ENCODE measurements around the gene NONO.

DNA sequence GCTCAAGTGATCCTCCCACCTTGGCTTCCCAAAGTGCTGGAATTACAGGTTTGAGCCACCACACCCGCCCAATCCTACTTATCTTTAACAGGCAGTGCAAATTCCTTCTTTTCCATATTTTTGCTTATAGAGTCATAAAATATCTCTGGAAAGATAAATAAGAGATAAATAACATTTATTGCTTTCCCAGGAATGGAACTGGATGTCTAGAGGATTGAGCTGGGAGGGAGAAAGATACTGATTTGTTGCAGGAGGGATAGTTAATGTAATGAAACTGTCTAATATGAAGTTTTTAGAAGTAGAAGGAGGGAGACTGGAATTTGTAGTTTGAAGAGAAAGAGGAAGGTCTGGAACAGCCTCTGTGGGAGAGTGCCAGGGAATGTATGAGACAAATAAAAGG lies 38.3 kb downstream of the NONO start:
- TF ChIP-seq, protein P1, sequence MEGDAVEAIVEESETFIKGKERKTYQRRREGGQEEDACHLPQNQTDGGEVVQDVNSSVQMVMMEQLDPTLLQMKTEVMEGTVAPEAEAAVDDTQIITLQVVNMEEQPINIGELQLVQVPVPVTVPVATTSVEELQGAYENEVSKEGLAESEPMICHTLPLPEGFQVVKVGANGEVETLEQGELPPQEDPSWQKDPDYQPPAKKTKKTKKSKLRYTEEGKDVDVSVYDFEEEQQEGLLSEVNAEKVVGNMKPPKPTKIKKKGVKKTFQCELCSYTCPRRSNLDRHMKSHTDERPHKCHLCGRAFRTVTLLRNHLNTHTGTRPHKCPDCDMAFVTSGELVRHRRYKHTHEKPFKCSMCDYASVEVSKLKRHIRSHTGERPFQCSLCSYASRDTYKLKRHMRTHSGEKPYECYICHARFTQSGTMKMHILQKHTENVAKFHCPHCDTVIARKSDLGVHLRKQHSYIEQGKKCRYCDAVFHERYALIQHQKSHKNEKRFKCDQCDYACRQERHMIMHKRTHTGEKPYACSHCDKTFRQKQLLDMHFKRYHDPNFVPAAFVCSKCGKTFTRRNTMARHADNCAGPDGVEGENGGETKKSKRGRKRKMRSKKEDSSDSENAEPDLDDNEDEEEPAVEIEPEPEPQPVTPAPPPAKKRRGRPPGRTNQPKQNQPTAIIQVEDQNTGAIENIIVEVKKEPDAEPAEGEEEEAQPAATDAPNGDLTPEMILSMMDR (IDR thresholded peaks at IDR 0.05), result no peak
- TF ChIP-seq POLR2A (IDR thresholded peaks at IDR 0.05), result no peak

All from thyroid gland (tissue), 4 donors.